ENCODE measurements around the gene TXNDC2. TPM values are rescaled to one million over a fixed set of nuclear protein-coding genes. Genes with fewer than 3 reads are reported as not detected.

The TXNDC2 gene
- total RNA-seq, 1 donor from 2014 or later, result not detected

- Histone ChIP-seq H3K4me3 (no peak overlapping the region), H3K27ac (no peak overlapping the region), H3K36me3 (no peaks in the 10 kb centered on the region), H3K27me3 (no peaks in the 10 kb centered on the region), H3K9me3 (no peaks in the 10 kb centered on the region), H3K4me1 (peaks cover 0 to 5% of the 10 kb centered on the region in 2 donors)
- intact Hi-C loops (cut with DNase I), result no loop called here
- TF ChIP-seq CTCF (IDR thresholded peaks at IDR 0.05), result no peak
- DNase-seq (ENCODE audit: low spot score in 2 of 2), result no peak
Observed at GRCh38 chr18:9872823-9873222, 12.9 kb upstream of the TXNDC2 start.

DNA sequence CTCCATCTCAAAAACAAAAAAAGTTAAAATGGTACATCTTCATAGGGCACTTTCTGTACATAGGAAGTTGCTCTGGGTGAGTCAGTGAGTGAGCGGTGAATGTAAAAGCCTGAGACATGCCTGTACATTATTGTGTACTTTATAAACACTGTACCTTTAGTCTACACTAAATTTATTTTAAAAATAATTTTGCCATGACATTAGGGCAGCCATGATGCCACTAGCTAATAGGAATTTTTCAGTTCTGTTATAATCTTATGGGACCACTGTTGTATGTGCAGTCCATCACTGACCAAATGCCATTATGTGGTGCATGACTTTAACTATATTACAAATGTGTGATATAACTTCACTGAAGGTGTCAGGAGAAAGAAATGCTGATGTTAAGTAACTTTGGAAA, 11.0 kb upstream of the TXNDC2 start:
- H3K27ac ChIP-seq, result no peak overlapping the region
- no peak for DNase-seq (ENCODE audit: low spot score in 2 of 2)
- no peaks in the 10 kb centered on the region for H3K9me3 ChIP-seq
- H3K4me3 ChIP-seq, result no peak overlapping the region
- peaks cover 0 to 6% of the 10 kb centered on the region in 2 donors for H3K4me1 ChIP-seq
- intact Hi-C loops (cut with DNase I), result no loop called here
- H3K27me3 ChIP-seq, result no peaks in the 10 kb centered on the region
- no peaks in the 10 kb centered on the region for H3K36me3 ChIP-seq
- TF ChIP-seq CTCF (IDR thresholded peaks at IDR 0.05), result no peak

DNA sequence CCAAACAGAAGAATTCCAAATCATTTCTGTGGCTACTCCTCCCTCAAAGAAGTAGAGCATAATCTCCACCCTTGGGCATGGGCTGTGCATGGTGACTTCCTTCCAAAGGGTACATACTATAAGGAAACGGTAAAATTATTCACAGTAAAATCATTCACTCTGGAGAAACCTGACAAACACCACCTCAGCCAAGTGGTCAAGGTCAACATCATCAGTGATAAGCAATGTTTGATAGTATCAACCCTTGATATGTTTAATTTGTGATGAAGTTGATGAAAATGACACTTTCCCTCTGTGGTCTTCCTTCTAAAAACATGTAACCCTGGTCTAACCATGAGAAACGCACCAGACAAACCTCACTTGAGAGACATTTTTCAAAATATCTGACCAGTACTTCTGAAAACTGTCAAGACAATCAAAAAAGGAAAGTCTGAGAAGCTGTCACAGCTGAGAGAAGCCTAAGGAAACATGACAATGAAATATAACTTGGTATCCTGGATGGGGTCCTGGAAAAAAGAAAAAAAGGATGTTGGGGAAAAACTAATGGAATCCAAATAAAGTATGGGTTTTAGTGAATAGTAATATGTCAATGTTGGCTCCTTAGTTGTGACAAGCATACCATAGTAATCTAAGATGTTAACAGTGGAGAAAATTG, 9.4 kb upstream of the TXNDC2 start:
- no peaks in the 10 kb centered on the region for H3K36me3 ChIP-seq
- peak overlapping the region; percentile 63 to 64 for H3K27ac ChIP-seq
- H3K4me3 ChIP-seq, result peak overlapping the region in 1 of 2 donors; percentile 56
- TF ChIP-seq CTCF (IDR thresholded peaks at IDR 0.05), result no peak
- DNase-seq (ENCODE audit: low spot score in 2 of 2), result no peak
- H3K9me3 ChIP-seq, result no peaks in the 10 kb centered on the region
- intact Hi-C loops (cut with DNase I), result no loop called here
- no peaks in the 10 kb centered on the region for H3K27me3 ChIP-seq
- peaks cover 0 to 6% of the 10 kb centered on the region in 2 donors for H3K4me1 ChIP-seq

GRCh38 chr18:9876867-9877654, 8.7 kb upstream of the TXNDC2 start:
- peak in 1 of 2 donors; percentile 73 for DNase-seq (ENCODE audit: low spot score in 2 of 2)
- intact Hi-C loops (cut with DNase I), result no loop called here
- Histone ChIP-seq H3K27ac (peak overlapping the region; percentile 63 to 64), H3K36me3 (no peaks in the 10 kb centered on the region), H3K9me3 (no peaks in the 10 kb centered on the region), H3K27me3 (no peaks in the 10 kb centered on the region), H3K4me3 (peak overlapping the region; percentile 38 to 56), H3K4me1 (peaks cover 0 to 6% of the 10 kb centered on the region in 2 donors)
- TF ChIP-seq CTCF (IDR thresholded peaks at IDR 0.05), result no peak

- H3K9me3 ChIP-seq, result no peaks in the 10 kb centered on the region
- peaks cover 0 to 6% of the 10 kb centered on the region in 2 donors for H3K4me1 ChIP-seq
- H3K27ac ChIP-seq, result peak overlapping the region; percentile 63 to 64
- intact Hi-C loops (cut with DNase I), result no loop called here
- H3K4me3 ChIP-seq, result peak overlapping the region; percentile 38 to 56
- no peak for DNase-seq (ENCODE audit: low spot score in 2 of 2)
- H3K36me3 ChIP-seq, result no peaks in the 10 kb centered on the region
- no peaks in the 10 kb centered on the region for H3K27me3 ChIP-seq
- no peak for TF ChIP-seq CTCF (IDR thresholded peaks at IDR 0.05)
Observed at GRCh38 chr18:9877655-9878014, 8.1 kb upstream of the TXNDC2 start.

Data from ascending aorta (tissue), 2 donors.